ENCODE data around the gene GTF2H1.
A peak's percentile ranks its signal among the peaks of the same experiment; 100 is the strongest.
"Not testable (repeated sequence)": the region's sequence is repeated elsewhere in the genome, so short reads cannot be mapped to it uniquely, and the experiment has no call there.

GTF2H1 gene

DNA sequence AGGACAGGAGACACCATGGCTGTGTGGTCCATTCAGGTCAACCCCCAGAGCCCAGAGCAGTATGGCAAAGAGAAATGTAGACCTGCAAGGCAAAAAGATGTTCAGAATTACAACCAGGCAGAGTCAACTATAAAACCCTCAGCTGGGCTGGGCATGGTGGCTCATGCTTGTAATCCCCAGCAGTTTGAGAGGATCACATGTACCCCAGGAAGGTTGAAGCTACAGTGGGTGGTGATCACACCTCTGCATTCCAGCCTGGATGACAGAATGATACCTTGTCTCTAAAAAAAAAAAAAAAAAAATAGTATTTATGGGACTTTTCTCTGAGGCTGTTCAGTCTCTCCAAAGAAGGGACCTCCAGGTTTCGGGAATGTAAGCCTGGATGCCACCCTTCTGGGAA, 53.6 kb downstream of the GTF2H1 start:
- DNase-seq (ENCODE audit: low spot score): no peak

DNA sequence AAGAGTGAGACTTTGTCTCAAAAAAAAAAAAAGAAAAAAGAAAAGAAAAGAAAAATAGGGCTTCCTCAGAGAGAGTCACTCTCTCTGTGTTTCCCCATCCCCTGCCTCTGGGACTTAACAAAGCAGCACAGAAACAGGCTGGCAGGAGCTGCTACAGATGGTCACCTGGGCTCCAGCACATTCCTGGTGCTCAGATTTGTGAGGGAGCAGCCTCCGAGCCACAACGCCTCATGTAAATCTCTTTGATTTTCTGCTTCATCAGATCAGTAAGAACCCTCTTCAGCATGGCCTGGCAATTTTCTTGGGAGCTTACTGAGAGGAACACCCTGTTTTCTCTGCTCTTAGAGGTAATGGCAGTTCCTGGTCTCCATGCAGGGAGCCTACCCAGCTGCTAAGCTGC, 56.8 kb downstream of the GTF2H1 start:
- DNase-seq (ENCODE audit: low spot score): no peak

DNA sequence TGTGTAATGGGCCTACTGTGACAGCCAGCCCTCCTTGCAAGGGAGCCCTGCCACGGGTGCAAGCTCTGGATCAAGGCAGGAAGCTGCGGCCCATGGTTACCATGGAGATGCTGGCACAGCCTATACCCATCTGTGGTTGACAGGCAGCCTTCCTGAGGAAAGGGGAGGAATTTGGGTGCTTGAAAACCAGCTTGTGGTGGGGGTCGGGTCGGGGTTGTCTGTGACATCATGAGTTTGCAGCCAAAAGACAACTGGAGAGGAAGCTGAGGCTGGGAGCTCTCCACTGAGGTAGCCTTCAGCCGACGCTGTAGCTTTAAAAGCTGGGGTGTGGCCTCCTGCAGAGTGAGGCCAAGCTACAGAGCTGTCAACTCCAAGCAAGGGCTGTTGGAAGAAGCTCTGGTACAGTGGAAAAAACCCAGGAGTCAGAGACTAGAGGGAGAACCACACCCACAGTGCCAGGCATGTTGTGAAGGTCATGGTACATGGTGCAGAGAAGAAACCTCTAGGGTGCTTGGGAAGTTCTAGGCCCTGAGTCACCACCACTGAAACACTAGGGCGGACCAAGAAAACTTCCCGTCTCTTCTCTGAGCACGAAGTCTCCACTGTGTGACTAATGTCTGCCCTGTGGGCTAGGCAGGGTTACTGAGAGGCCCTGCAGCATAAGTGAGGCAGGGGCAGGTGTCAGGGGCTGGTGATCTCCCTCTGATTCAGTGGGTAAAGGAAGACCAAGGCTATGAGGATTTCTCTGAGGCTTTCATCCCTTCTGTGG, 61.2 kb downstream of the GTF2H1 start:
- DNase-seq (ENCODE audit: low spot score): peak; percentile 54

DNA sequence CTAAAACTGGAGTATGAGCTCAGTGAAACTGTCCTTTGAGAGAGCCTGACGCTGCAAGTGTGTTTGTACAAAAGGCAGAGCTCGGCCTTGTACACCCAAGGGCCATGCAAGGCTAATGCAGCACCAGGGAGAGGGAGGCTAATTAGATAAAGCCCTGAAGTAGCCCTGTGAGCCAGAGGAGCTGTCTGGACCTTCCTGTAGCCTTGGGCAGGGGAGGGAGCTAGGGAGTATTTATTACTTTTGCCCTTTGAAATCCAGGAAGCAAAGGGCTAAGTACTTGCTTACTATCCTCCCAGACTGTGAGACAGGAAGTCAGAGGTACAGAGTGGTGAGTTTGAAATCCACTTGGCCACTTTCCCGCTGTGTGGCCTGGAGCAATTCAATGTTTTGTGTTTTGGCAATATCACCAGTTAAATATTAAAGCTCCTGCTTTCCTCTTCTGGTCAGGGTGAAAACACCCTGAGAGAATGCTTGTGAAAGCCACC, 61.8 kb downstream of the GTF2H1 start:
- DNase-seq (ENCODE audit: low spot score): peak; percentile 27

DNA sequence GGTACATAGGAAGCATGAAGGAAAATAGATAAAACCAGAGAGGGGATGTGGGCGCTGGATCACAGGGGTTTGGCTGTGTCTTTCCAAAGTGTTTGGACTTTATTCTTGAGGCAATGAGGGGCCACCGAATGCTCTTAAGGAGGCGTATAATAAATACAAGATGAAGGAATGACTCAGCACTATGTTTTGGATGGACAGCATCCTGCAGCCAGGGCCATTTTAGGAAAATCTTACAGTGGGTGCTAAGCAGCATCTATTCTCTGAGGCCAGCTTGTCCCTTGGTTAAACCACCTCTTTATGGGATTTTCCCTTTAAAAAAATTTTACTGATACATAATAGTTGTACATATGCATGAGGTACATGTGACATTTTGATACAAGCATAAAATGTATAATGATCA, 67.7 kb downstream of the GTF2H1 start:
- no peak for DNase-seq (ENCODE audit: low spot score)

DNA sequence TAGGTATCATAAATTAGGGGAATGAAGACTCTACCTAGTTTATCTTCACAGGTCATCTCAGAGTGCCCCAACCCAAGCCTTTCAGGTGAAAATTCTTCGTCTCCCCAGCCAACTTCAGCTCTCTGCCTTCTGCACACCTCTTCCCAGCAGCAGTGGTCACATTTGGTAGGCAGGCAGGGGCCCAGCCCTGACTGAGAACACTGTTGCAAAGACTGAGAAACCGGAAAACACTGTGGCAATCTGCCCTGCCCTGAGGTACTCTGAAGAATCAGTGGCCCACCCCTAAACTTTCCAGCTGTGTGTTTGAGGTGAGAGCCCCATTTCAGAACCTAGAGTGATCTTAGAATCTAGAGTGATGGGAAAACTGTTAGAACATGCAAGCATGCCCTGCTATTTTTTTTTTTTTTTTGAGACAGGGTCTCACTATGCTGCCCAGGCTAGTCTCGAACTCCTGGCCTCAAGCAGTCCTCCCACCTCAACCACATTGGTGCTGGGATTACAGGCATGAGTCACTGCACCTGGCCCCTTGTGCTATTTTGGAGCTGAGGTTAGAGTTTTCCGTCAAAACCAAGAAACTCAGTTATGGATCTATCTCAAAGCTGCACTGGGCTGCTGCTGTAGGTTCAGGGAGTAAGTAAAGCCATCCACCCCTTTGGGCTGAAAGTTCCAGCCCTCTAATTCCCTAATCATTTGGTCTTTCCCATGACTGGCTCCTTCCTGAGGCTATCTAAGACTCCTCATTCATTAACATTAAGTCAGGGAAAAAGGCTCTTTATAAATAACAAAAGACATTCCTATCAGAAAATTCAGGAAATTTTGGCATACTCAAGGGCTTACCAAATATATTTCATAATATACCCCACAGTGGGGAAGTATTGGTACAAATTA, 70.3 kb downstream of the GTF2H1 start:
- DNase-seq (ENCODE audit: low spot score): no peak

DNA sequence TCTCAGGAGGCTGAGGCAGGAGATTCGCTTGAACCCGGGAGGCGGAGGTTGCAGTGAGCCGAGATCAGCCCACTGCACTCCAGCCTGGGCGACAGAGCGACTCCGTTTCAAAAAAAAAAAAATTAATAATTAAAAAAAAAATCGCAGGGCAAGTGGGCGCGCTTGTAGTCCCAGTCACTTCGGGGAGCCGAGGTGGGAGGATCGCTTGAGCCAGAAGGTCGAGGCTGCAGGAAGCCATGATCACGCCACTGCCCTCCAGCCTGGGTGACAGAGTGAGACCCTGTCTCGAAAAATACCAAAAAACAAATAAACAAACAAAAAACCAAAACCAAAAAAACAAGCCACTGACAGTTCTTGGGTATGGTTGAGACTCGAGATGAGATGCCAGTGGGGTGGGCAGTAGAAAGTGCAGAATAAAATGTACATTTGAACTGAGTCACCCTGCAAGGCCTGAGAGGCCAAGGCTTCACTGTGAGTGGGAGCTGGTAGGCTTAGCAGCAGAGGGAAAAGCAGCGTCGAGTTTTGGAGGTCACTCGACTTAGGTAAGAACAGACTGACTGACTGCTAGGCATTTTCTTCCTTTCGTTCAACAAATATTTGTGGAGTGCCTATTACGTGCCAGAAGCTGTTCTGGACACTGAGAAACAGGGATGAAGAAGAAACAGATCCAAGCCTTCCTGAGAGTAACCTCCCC, 71.4 kb downstream of the GTF2H1 start:
- no peak for DNase-seq (ENCODE audit: low spot score)

DNA sequence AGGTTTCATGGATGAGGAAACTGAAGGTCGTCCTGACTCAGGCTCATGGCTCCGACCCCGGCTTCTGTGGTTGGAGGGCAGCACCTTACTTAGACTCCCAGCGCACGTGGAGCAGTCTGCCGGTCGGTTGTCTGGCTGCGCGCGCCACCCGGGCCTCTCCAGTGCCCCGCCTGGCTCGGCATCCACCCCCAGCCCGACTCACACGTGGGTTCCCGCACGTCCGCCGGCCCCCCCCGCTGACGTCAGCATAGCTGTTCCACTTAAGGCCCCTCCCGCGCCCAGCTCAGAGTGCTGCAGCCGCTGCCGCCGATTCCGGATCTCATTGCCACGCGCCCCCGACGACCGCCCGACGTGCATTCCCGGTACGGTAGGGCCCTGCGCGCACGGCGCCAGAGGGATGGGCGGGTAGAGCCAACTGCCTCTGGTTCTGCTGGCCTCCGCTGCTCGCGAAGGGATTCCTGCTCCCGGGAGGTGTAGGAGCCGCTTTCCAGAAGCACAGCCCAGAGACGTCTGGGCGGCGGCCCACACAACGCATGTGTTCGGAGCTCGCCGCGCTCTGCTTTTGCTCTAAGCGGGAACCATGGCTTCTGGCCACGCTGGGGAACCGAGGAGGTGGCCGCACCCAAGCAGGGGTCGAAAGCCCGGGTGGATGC, 72.0 kb downstream of the GTF2H1 start, which contains the start of gene LDHA:
LDHA (plus strand) TSS at position 289 of the 653 bp plus-strand sequence. CDS start 2,280 bp downstream, outside the sequence.
- DNase-seq (ENCODE audit: low spot score): peak; percentile 87

DNA sequence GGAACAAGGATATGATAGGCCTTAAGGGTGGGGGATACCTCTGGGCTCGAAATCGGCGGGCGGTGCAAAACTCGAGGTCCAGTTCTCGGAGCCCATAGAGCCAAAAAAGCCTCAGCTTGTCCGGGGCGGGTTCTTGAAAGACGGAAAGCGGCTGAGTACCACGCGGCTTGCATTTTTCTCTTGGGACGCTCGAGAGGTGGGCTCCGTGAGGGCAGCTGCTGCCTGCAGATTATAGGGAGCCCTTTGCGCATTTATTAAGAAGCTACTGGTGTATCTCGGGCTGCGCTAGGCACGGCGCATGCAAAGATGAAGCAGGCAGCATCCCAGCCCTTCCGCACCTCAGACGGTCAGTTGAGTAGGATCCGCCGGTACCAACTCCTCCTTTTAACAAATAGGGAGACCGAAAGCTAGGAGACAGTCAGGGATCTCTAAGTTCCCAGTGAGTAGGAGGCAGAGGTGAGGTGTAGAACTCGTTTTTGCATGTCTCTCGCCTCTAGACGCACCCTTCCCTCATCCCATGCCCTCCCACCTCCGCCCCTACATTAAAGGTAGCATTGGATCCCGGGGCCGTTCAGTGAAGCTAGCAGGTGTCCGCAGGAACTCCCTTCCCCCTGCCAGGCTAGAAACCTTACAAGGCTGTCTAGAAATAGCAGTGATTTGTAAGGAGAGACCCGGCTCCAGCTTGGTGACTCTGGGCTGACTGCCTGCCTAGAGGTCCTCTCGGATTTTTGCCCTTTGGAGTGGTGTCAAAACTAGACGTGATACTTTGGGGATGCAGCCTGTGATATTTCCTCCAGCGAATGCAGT, 72.8 kb downstream of the GTF2H1 start:
- no peak for DNase-seq (ENCODE audit: low spot score)

DNA sequence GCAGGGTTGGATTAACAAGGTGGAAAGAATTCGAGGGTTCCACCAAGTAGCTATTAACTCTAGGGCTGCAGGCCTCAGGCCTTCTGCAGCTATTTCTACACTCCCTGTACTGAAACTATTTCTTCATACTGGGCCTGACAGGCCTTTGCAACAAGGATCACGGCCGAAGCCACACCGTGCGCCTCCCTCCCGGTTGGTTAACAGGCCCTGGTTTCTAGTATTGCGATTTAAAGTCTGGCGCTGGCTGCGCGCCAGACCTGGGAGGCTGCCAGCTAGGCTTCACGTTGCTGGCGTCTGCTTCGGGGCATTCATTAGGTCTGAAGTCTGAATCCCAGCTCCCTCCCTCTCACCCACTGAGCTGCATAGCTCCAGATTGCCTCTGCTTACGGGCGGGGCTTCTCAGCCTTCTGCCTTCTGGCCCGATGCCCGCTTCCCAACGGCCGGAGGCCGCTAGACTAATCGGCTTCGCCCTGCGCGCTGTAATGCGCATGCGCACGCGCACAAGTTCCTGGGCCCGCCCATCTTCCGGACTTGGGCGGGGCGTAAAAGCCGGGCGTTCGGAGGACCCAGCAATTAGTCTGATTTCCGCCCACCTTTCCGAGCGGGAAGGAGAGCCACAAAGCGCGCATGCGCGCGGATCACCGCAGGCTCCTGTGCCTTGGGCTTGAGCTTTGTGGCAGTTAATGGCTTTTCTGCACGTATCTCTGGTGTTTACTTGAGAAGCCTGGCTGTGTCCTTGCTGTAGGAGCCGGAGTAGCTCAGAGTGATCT, 73.6 kb downstream of the GTF2H1 start:
- peak; percentile 96 for DNase-seq (ENCODE audit: low spot score)

DNA sequence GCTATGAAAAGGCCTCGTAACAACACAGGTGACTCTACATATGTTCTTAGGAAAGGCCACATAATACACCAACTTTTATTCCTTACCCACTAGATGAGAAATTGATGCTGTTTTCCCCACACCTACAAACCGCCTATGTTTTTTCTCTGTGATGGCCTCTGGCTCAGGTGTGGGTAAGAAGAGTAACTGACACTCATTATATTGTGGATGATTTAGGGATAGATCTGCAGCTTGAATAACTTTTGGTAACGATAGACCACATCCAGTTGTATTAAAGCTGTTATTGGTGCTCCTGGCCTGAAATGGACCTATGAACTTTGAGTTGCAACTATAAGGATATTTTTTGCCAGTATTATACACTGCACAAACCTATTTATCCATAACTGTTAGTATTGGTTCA, 75.6 kb downstream of the GTF2H1 start:
- no peak for DNase-seq (ENCODE audit: low spot score)

DNA sequence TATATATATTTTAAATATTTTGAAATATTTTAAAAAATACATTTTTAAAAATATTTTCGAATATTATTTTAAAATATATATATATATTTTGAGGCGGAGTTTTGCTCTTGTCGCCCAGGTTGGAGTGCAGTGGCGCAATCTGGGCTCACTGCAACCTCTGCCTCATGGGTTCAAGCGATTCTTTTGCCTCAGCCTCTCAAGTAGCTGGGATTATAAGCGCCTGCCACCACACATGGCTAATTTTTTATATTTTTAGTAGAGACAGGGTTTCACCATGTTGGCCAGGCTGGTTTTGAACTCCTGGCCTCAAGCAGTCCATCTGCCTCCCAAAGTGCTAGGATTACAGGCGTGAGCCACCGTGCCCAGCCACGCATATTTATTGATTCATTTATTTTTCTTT, 78.7 kb downstream of the GTF2H1 start:
- DNase-seq (ENCODE audit: low spot score): not testable (repeated sequence)

DNA sequence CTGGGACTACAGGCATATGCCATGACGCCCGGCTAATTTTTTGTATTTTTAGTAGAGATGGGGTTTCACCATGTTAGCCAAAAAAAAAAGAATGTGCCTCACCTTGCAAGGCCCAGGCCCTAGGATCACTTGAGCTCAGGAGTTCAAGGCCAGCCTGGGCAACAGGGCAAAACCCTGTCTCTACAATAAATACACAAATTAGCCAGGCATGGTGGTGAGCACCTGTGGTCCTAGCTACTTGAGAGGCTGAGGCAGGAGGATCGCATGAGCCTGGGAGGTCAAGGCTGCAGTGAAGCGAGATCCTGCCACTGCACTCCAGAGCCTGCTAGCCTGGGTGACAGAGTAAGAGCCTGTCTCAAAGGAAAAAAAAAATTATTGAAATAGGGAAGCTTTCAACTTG, 81.7 kb downstream of the GTF2H1 start:
- no peak for DNase-seq (ENCODE audit: low spot score)

DNA sequence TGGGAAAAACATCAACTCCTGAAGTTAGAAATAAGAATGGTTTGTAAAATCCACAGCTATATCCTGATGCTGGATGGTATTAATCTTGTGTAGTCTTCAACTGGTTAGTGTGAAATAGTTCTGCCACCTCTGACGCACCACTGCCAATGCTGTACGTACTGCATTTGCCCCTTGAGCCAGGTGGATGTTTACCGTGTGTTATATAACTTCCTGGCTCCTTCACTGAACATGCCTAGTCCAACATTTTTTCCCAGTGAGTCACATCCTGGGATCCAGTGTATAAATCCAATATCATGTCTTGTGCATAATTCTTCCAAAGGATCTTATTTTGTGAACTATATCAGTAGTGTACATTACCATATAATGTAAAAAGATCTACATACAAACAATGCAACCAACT, 85.0 kb downstream of the GTF2H1 start:
- DNase-seq (ENCODE audit: low spot score): not testable (repeated sequence)

DNA sequence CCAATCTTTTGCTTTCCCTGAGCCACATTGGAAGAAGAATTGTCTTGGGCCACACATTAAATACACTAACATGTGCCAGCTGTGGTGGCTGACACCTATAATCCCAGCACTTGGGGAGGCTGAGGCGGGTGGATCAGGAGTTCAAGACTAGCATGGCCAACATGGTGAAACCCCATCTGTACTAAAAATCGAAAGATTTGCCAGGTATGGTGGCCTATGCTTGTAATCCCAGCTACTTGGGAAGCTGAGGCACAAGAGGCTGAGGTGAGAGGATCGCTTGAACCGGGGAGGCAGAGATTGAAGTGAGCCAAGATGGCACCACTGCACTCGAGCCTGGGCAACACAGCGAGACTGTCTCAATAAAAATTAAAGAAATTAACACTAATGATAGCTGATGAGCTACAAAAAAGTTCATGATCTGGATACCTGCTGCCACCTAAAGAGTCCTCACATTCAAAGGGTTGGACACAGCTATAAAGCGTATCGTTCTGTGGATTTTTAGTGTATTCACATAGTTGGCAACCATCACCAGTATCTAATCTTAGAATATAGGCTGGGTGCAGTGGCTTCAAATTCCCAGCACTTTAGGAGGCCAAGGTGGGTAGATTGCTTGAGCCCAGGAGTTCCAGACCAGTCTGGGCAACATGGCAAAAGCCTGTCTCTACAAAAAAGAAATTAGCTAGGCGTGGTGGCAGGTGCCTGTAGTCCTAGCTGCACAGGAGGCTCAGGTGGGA, 86.4 kb downstream of the GTF2H1 start:
- DNase-seq (ENCODE audit: low spot score): no peak

DNA sequence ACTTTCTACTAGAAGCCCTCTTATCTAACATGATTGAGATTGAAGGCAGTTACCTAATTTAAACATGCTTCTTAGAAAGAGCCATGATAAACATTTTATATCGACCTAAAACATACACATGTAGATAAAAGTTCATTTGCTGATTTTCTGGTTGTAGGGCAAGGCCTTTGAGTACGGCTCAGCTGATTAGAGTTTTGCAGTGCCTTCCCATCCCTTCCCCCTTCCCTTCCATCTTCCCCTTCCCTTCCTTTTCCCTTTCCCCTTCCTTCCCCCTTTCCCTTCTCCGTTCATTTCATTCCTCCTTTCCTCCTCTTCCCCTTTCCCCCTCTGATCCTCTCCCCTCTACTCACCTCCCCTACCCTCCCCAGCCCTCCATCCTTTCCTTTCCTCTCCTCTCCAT, 94.1 kb downstream of the GTF2H1 start:
- no peak for DNase-seq (ENCODE audit: low spot score)
